HepG2 (cell line): ENCODE results near the gene MAP4K3. TPM values are rescaled to one million over a fixed set of nuclear protein-coding genes. Genes with fewer than 3 reads are reported as not detected.

Experiments used
- BCL6 ChIP-seq: IDR thresholded peaks from 2 replicates; pipeline ENCODE4 v1.6.1; 2016; ENCODE audit warnings: missing genetic modification reagents, missing compliant biosample characterization
- CBFB ChIP-seq: sonication (generic); formaldehyde crosslinking; IDR thresholded peaks from 2 replicates; pipeline ENCODE4 v1.4.0; 2020; ENCODE audit warnings: missing genetic modification reagents
- ELF3 ChIP-seq: IDR thresholded peaks from 2 replicates; pipeline ENCODE4 v1.6.1; 2016; ENCODE audit warnings: missing genetic modification reagents, missing compliant biosample characterization
- EP300 ChIP-seq, 3 experiments: sonication (generic) in 1 of 3; formaldehyde crosslinking in 1 of 3; IDR thresholded peaks; 2 replicates each; pipeline versions ENCODE4 v1.5.1 to v1.6.1; 2011 to 2020; ENCODE audit warnings: low read depth in 2 of 3, low read length in 2 of 3, borderline replicate concordance in 1 of 3, improper control_type of control experiment in 1 of 3, mild to moderate bottlenecking in 1 of 3, missing genetic modification reagents in 1 of 3, moderate library complexity in 1 of 3
- FOSL1 ChIP-seq: sonication (generic); formaldehyde crosslinking; IDR thresholded peaks from 2 replicates; pipeline ENCODE4 v1.9.0; 2021; ENCODE audit warnings: missing genetic modification reagents, borderline replicate concordance
- JUND ChIP-seq: sonication (generic); formaldehyde crosslinking; IDR thresholded peaks from 2 replicates; pipeline ENCODE4 v1.8.0; 2022; ENCODE audit warnings: mild to moderate bottlenecking, missing genetic modification reagents
- REL ChIP-seq: sonication (generic); formaldehyde crosslinking; conservative IDR thresholded peaks from 2 replicates; pipeline ENCODE4 v1.8.0; 2022; ENCODE audit warnings: mild to moderate bottlenecking, missing genetic modification reagents, moderate library complexity
- SMAD9 ChIP-seq: sonication (generic); formaldehyde crosslinking; IDR thresholded peaks from 2 replicates; pipeline ENCODE4 v1.5.1; 2020; ENCODE audit warnings: mild to moderate bottlenecking, missing genetic modification reagents
- SNAPC5 ChIP-seq: sonication (generic); formaldehyde crosslinking; IDR thresholded peaks from 2 replicates; pipeline ENCODE4 v1.8.1; 2023; ENCODE audit warnings: mild to moderate bottlenecking, missing genetic modification reagents, borderline replicate concordance
- STAG1 ChIP-seq: sonication (generic); formaldehyde crosslinking; IDR thresholded peaks from 2 replicates; pipeline ENCODE4 v1.4.0; 2020; ENCODE audit warnings: missing genetic modification reagents
- U2AF1 ChIP-seq: fragments of 200-400 bp; formaldehyde crosslinking; optimal IDR thresholded peaks from 2 replicates; pipeline ENCODE3; 2017; ENCODE audit warnings: mild to moderate bottlenecking, low read depth, low read length
- ZBTB10 ChIP-seq: sonication (generic); formaldehyde crosslinking; IDR thresholded peaks from 2 replicates; pipeline ENCODE4 v1.4.0; 2020; ENCODE audit warnings: missing genetic modification reagents, borderline replicate concordance
- ZFP37 ChIP-seq: sonication (generic); formaldehyde crosslinking; IDR thresholded peaks from 2 replicates; pipeline ENCODE4 v1.4.0; 2020; ENCODE audit warnings: missing genetic modification reagents, borderline replicate concordance
- ZNF101 ChIP-seq: sonication (generic); formaldehyde crosslinking; IDR thresholded peaks from 2 replicates; pipeline ENCODE4 v1.4.0; 2020; ENCODE audit warnings: mild to moderate bottlenecking, low read depth, missing genetic modification reagents, borderline replicate concordance
- polyA plus RNA-seq, 8 experiments: library from polyadenylated mRNA; depleted of rRNA in 3 of 8; stranded (reverse) in 7 of 8; unstranded in 1 of 8; fragments of >200 nt; fragmentation: Illumina TruSeq in 4 of 8; extraction: Trizol in 4 of 8; gene quantifications; 2 replicates each; pipeline versions ENCODE4 v1.2.1 to v1.2.3, GENCODE V29; 2011 to 2016; ENCODE audit warnings: low read depth in 4 of 8, missing spikeins in 1 of 8, mixed read lengths in 1 of 8; ENCODE audit not compliant: insufficient read depth in 1 of 8
- total RNA-seq, 5 experiments: library from RNA; depleted of rRNA; stranded (reverse); fragments of >200 nt; fragmentation: Illumina TruSeq; extraction: Trizol; gene quantifications; 2 replicates each; pipeline ENCODE4 v1.2.3, GENCODE V29; 2016; ENCODE audit warnings: low read depth in 1 of 5
- TF ChIP-seq, protein P1 (sequence below): IDR thresholded peaks from 2 replicates; pipeline ENCODE4 v1.6.1; 2016
- TF ChIP-seq, protein P2 (sequence below): sonication (generic); formaldehyde crosslinking; IDR thresholded peaks from 2 replicates; pipeline ENCODE4 v1.4.0; 2020; ENCODE audit warnings: missing genetic modification reagents
- TF ChIP-seq, protein P3 (sequence below): sonication (generic); formaldehyde crosslinking; IDR thresholded peaks from 2 replicates; pipeline ENCODE4 v1.4.0; 2020; ENCODE audit warnings: missing genetic modification reagents, borderline replicate concordance

Gene MAP4K3
- total and polyA plus RNA-seq, 2 of the 13 experiments (the other 11 are each of a cell fraction or from before 2014, with no cell fraction given), result 45.9 to 53.2 TPM

DNA sequence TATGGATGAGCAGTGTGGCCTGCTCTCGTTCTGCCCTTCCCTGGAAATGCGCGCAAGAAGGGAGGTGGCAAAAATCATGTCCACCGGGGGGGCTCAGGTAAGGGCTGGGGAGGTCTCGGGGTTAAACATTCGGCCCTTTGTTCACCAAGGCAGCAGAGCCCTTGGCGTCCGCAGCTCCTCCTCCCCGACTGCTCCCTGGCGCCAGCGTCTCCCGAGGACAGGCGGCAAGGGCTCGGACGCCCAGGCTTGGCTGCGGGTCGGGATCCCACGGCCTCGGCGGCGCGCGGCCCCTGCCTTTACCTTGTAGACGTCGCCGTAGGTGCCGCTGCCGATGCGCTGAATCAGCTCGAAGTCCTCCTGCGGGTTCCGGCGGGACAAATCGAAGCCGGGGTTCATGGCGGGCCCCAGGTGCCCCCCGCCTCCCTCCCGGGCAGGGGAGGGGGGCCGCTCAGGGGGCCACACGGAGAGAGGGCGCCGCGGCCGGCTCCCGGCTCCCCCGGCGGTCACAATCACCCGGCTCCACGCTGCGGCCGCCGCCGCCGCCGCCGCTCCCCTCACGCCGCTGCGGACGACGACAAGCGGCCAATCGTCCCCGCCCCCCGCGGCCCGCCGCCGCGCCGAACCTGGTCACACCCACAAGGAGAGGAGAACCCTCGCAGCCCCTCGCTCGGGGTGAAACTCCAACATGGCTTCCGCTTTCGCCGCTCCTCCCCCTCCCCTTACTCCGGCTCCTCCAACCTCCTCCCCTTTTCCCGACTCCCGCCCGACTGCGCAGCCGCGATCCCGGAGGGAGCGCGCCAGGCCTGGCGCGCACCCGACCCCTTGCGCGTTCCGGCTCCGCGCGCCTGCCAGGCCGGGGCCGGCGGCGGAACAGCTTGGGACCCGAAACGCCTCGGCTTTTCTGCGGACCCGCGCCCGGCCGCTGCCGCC lies at the start of gene MAP4K3 (continued):
- TF ChIP-seq, protein P1, sequence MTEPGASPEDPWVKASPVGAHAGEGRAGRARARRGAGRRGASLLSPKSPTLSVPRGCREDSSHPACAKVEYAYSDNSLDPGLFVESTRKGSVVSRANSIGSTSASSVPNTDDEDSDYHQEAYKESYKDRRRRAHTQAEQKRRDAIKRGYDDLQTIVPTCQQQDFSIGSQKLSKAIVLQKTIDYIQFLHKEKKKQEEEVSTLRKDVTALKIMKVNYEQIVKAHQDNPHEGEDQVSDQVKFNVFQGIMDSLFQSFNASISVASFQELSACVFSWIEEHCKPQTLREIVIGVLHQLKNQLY (CRISPR knock-in tag), result 0 out of 2 replicates have a peak, but pooled peaks have one; percentile 28
- no peak; the same call in none of the 2 replicates for TF ChIP-seq STAG1 (CRISPR knock-in tag)
- TF ChIP-seq ELF3 (CRISPR knock-in tag), result peak; percentile 74
- no peak for TF ChIP-seq JUND
- TF ChIP-seq ZFP37, result no peak; the same call in none of the 2 replicates
- no peak for TF ChIP-seq SMAD9 (CRISPR knock-in tag)
- no peak for TF ChIP-seq U2AF1
- no peak for TF ChIP-seq REL (CRISPR knock-in tag)
- no peak for TF ChIP-seq ZNF101 (CRISPR knock-in tag)
- TF ChIP-seq, protein P2, sequence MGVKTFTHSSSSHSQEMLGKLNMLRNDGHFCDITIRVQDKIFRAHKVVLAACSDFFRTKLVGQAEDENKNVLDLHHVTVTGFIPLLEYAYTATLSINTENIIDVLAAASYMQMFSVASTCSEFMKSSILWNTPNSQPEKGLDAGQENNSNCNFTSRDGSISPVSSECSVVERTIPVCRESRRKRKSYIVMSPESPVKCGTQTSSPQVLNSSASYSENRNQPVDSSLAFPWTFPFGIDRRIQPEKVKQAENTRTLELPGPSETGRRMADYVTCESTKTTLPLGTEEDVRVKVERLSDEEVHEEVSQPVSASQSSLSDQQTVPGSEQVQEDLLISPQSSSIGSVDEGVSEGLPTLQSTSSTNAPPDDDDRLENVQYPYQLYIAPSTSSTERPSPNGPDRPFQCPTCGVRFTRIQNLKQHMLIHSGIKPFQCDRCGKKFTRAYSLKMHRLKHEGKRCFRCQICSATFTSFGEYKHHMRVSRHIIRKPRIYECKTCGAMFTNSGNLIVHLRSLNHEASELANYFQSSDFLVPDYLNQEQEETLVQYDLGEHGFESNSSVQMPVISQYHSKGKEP (CRISPR knock-in tag), result peak; percentile 82; the same call in 1 of the 2 replicates
- TF ChIP-seq, protein P3, sequence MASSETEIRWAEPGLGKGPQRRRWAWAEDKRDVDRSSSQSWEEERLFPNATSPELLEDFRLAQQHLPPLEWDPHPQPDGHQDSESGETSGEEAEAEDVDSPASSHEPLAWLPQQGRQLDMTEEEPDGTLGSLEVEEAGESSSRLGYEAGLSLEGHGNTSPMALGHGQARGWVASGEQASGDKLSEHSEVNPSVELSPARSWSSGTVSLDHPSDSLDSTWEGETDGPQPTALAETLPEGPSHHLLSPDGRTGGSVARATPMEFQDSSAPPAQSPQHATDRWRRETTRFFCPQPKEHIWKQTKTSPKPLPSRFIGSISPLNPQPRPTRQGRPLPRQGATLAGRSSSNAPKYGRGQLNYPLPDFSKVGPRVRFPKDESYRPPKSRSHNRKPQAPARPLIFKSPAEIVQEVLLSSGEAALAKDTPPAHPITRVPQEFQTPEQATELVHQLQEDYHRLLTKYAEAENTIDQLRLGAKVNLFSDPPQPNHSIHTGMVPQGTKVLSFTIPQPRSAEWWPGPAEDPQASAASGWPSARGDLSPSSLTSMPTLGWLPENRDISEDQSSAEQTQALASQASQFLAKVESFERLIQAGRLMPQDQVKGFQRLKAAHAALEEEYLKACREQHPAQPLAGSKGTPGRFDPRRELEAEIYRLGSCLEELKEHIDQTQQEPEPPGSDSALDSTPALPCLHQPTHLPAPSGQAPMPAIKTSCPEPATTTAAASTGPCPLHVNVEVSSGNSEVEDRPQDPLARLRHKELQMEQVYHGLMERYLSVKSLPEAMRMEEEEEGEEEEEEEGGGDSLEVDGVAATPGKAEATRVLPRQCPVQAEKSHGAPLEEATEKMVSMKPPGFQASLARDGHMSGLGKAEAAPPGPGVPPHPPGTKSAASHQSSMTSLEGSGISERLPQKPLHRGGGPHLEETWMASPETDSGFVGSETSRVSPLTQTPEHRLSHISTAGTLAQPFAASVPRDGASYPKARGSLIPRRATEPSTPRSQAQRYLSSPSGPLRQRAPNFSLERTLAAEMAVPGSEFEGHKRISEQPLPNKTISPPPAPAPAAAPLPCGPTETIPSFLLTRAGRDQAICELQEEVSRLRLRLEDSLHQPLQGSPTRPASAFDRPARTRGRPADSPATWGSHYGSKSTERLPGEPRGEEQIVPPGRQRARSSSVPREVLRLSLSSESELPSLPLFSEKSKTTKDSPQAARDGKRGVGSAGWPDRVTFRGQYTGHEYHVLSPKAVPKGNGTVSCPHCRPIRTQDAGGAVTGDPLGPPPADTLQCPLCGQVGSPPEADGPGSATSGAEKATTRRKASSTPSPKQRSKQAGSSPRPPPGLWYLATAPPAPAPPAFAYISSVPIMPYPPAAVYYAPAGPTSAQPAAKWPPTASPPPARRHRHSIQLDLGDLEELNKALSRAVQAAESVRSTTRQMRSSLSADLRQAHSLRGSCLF (CRISPR knock-in tag), result peak; percentile 8; the same call in 1 of the 2 replicates
- peak; percentile 68 for TF ChIP-seq ZBTB10 (CRISPR knock-in tag)
- TF ChIP-seq CBFB, result peak; percentile 13; the same call in 1 of the 2 replicates
- TF ChIP-seq EP300 (IDR thresholded peaks at IDR 0.05; ENCODE audit: low read depth in 2 of 2, low read length in 2 of 2), result peak in 1 of 2 experiments; percentile 42; a peak in 1 of 4 replicates
- no peak; the same call in 1 of the 2 replicates for TF ChIP-seq EP300 (CRISPR knock-in tag; IDR thresholded peaks at IDR 0.05; ENCODE audit: borderline replicate concordance)
- TF ChIP-seq SNAPC5 (CRISPR knock-in tag), result peak; percentile 90; the same call in 1 of the 2 replicates
- TF ChIP-seq BCL6, result peak; percentile 49
- TF ChIP-seq FOSL1, result no peak
